HEK293 (cell line): Measurements from ENCODE around the gene MAN1B1.

Experiments used
- CTCF ChIA-PET: fragments of 350-600 bp; formaldehyde crosslinking; extraction: SDS; loops from one replicate; lab custom pipeline; 2021; ENCODE audit warnings: antibody characterized with exemption; lab: Yijun Ruan, JAX
- POLR2A ChIA-PET: fragments of 300-600 bp; formaldehyde crosslinking; extraction: SDS; loops from one replicate; lab custom pipeline; 2020; ENCODE audit warnings: antibody characterized with exemption, inconsistent platforms; lab: Yijun Ruan, JAX
- H3K27ac ChIP-seq: fragments of 200-500 bp; sonication (Bioruptor generic); 2 replicates; pipeline ENCODE4 v1.5.1; 2014; ENCODE audit warnings: low read depth, low read length, control low read depth, inconsistent platforms; ENCODE audit errors: extremely low read depth
- H3K36me3 ChIP-seq, 2 experiments: fragments of 200-500 bp in 1 of 2; sonication (Bioruptor generic) in 1 of 2; 1 replicate in 1 of 2; 2 replicates in 1 of 2; pipeline ENCODE4 v1.5.1; 2014 to 2017; ENCODE audit warnings: inconsistent platforms in 2 of 2, low read length in 2 of 2; ENCODE audit not compliant: control insufficient read depth in 2 of 2, insufficient read depth in 1 of 2
- H3K4me1 ChIP-seq: fragments of 200-500 bp; sonication (Bioruptor generic); 2 replicates; pipeline ENCODE4 v1.5.1; 2014; ENCODE audit warnings: mild to moderate bottlenecking, low read length, inconsistent platforms; ENCODE audit not compliant: control insufficient read depth, insufficient read depth
- H3K4me3 ChIP-seq: 2 replicates; pipeline ENCODE4 v1.5.1; 2011; ENCODE audit warnings: low read depth, mild to moderate bottlenecking, control low read depth, low read length, moderate library complexity
- H3K9me3 ChIP-seq: fragments of 200-500 bp; sonication (Bioruptor generic); 2 replicates; pipeline ENCODE4 v1.5.1; 2014; ENCODE audit warnings: low read depth, low read length, inconsistent platforms; ENCODE audit not compliant: control insufficient read depth, insufficient read depth
- EGR2 ChIP-seq: fragments of 450-650 bp; formaldehyde crosslinking; IDR thresholded peaks from 2 replicates; pipeline ENCODE4 v1.5.1; 2016; ENCODE audit warnings: low read depth, missing biosample characterization, missing genetic modification characterization
- GLI4 ChIP-seq: fragments of 450-650 bp; formaldehyde crosslinking; IDR thresholded peaks from 2 replicates; pipeline ENCODE4 v1.5.1; 2016; ENCODE audit warnings: missing biosample characterization, missing genetic modification characterization
- GLIS1 ChIP-seq: fragments of 450-650 bp; formaldehyde crosslinking; IDR thresholded peaks from 2 replicates; pipeline ENCODE4 v1.5.1; 2016; ENCODE audit warnings: missing biosample characterization, missing genetic modification characterization
- SALL2 ChIP-seq: fragments of 450-650 bp; formaldehyde crosslinking; IDR thresholded peaks from 2 replicates; pipeline ENCODE4 v1.5.0; 2017; ENCODE audit warnings: missing biosample characterization, mild to moderate bottlenecking, missing genetic modification characterization, borderline replicate concordance
- TRIM28 ChIP-seq: IDR thresholded peaks from 2 replicates; pipeline ENCODE4 v1.6.1; 2011; ENCODE audit warnings: low read length, control low read depth, borderline replicate concordance
- YY1 ChIP-seq: fragments of 450-650 bp; formaldehyde crosslinking; IDR thresholded peaks from 2 replicates; pipeline ENCODE4 v1.5.1; 2018; ENCODE audit warnings: missing biosample characterization, missing genetic modification characterization
- ZNF114 ChIP-seq: fragments of 450-650 bp; formaldehyde crosslinking; IDR thresholded peaks from 2 replicates; pipeline ENCODE4 v1.5.0; 2017; ENCODE audit warnings: missing biosample characterization, missing genetic modification characterization
- ZNF302 ChIP-seq: fragments of 450-650 bp; formaldehyde crosslinking; IDR thresholded peaks from 2 replicates; pipeline ENCODE4 v1.5.1; 2016; ENCODE audit warnings: missing biosample characterization, missing genetic modification characterization, low read depth
- ZNF341 ChIP-seq: fragments of 450-650 bp; formaldehyde crosslinking; IDR thresholded peaks from 2 replicates; pipeline ENCODE4; 2016; ENCODE audit warnings: low read depth, missing biosample characterization, missing genetic modification characterization
- ZNF585B ChIP-seq: fragments of 450-650 bp; formaldehyde crosslinking; IDR thresholded peaks from 2 replicates; pipeline ENCODE4 v1.5.1; 2016; ENCODE audit warnings: missing biosample characterization, missing genetic modification characterization
- ZNF623 ChIP-seq: fragments of 450-650 bp; formaldehyde crosslinking; IDR thresholded peaks from 2 replicates; pipeline ENCODE4 v1.5.1; 2016; ENCODE audit warnings: missing biosample characterization, missing genetic modification characterization
- ZNF626 ChIP-seq: fragments of 450-650 bp; sonication (Bioruptor Pico); formaldehyde crosslinking; IDR thresholded peaks from 2 replicates; pipeline ENCODE4 v1.5.1; 2018; ENCODE audit warnings: missing biosample characterization, missing genetic modification characterization, inconsistent platforms
- ZNF658 ChIP-seq: fragments of 450-650 bp; formaldehyde crosslinking; IDR thresholded peaks from 2 replicates; pipeline ENCODE4; 2016; ENCODE audit warnings: missing biosample characterization, missing genetic modification characterization
- ZNF747 ChIP-seq: fragments of 450-650 bp; formaldehyde crosslinking; IDR thresholded peaks from 2 replicates; pipeline ENCODE4 v1.5.1; 2016; ENCODE audit warnings: missing biosample characterization, missing genetic modification characterization
- ZNF791 ChIP-seq: fragments of 450-650 bp; formaldehyde crosslinking; IDR thresholded peaks from 2 replicates; pipeline ENCODE4 v1.5.1; 2016; ENCODE audit warnings: missing biosample characterization, missing genetic modification characterization
- ZNF837 ChIP-seq: fragments of 450-650 bp; formaldehyde crosslinking; IDR thresholded peaks from 2 replicates; pipeline ENCODE4 v1.5.1; 2016; ENCODE audit warnings: missing biosample characterization, missing genetic modification characterization
- TF ChIP-seq, protein P1 (sequence below): fragments of 450-650 bp; formaldehyde crosslinking; IDR thresholded peaks from 2 replicates; pipeline ENCODE4 v1.5.1; 2016; ENCODE audit warnings: missing biosample characterization, missing genetic modification characterization
- TF ChIP-seq, protein P2 (sequence below): fragments of 450-650 bp; formaldehyde crosslinking; IDR thresholded peaks from 2 replicates; pipeline ENCODE4 v1.5.1; 2016; ENCODE audit warnings: missing biosample characterization, missing genetic modification characterization
- TF ChIP-seq, protein P3 (sequence below): fragments of 450-650 bp; IDR thresholded peaks from 2 replicates; pipeline ENCODE4 v1.5.1; 2018; ENCODE audit warnings: missing biosample characterization, mild to moderate bottlenecking, missing genetic modification characterization
- TF ChIP-seq, protein P4 (sequence below): fragments of 450-650 bp; formaldehyde crosslinking; IDR thresholded peaks from 2 replicates; pipeline ENCODE4 v1.5.1; 2016; ENCODE audit warnings: missing biosample characterization, missing genetic modification characterization, borderline replicate concordance
- TF ChIP-seq, protein P5 (sequence below): fragments of 450-650 bp; formaldehyde crosslinking; IDR thresholded peaks from 2 replicates; pipeline ENCODE4 v1.5.1; 2016; ENCODE audit warnings: missing biosample characterization, missing genetic modification characterization

MAN1B1 gene

DNA sequence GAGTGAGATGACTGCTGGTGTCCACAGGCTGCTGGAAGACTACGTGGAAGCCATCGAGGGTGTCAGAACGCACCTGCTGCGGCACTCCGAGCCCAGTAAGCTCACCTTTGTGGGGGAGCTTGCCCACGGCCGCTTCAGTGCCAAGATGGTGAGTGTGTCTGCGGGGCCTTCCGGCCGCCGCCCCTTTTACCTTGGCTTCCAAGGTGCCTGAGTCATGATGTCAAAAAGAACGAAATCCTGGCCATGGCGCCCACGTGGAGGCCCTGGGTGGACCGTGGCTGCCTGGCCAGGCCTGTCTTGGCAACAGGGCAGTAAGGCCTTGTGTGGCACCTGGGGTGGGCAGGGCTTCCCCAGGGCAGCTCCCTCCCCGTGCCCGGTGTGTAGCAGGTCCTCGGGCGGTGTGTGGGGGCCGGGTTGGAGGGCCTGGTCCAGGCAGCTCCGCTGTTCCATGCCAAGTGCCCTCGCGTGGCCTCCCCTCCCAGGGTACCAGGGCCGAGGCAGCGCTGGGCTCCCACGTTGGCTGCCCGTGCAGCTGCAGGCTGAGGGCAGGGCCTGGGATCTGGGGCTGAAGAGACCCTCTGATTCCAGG lies 20.0 kb downstream of the MAN1B1 start (continued):
- TF ChIP-seq, protein P1, sequence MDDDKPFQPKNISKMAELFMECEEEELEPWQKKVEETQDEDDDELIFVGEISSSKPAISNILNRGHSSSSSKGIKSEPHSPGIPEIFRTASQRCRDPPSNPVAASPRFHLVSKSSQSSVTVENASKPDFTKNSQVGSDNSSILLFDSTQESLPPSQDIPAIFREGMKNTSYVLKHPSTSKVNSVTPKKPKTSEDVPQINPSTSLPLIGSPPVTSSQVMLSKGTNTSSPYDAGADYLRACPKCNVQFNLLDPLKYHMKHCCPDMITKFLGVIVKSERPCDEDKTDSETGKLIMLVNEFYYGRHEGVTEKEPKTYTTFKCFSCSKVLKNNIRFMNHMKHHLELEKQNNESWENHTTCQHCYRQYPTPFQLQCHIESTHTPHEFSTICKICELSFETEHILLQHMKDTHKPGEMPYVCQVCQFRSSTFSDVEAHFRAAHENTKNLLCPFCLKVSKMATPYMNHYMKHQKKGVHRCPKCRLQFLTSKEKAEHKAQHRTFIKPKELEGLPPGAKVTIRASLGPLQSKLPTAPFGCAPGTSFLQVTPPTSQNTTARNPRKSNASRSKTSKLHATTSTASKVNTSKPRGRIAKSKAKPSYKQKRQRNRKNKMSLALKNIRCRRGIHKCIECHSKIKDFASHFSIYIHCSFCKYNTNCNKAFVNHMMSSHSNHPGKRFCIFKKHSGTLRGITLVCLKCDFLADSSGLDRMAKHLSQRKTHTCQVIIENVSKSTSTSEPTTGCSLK (tag by site-specific recombination) = no peak
- TF ChIP-seq ZNF837 (tag by site-specific recombination) = no peak
- TF ChIP-seq, protein P2, sequence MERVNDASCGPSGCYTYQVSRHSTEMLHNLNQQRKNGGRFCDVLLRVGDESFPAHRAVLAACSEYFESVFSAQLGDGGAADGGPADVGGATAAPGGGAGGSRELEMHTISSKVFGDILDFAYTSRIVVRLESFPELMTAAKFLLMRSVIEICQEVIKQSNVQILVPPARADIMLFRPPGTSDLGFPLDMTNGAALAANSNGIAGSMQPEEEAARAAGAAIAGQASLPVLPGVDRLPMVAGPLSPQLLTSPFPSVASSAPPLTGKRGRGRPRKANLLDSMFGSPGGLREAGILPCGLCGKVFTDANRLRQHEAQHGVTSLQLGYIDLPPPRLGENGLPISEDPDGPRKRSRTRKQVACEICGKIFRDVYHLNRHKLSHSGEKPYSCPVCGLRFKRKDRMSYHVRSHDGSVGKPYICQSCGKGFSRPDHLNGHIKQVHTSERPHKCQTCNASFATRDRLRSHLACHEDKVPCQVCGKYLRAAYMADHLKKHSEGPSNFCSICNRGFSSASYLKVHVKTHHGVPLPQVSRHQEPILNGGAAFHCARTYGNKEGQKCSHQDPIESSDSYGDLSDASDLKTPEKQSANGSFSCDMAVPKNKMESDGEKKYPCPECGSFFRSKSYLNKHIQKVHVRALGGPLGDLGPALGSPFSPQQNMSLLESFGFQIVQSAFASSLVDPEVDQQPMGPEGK (tag by site-specific recombination) = no peak

DNA sequence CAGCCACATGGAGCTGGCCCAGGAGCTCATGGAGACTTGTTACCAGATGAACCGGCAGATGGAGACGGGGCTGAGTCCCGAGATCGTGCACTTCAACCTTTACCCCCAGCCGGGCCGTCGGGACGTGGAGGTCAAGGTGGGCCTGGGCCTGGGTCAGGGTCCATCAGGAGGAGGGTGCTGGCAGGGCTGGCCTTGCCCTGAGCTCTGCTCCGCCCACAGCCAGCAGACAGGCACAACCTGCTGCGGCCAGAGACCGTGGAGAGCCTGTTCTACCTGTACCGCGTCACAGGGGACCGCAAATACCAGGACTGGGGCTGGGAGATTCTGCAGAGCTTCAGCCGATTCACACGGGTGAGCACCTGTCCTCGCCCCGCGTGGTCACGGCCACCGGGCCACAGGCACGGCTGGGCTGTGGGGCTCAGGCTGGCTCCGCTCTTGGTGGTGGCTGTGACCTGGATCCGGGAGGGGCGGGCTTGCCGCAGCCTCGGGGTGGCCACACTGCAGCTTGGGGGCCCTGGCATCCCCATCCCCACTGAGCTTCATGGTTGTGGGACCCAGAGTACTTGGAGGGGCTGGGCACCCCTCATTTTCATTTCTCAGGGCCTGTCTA lies 20.6 kb downstream of the MAN1B1 start:
- no peaks in the 10 kb centered on the region for H3K4me1 ChIP-seq
- POLR2A ChIA-PET = interaction anchor here (1.2 to 1.6 kb wide), 2 partner anchors 21 to 133 kb away, joined by 3 to 4 read pairs; partner anchors contain the start of genes MAN1B1 and TUBB4B
- CTCF ChIA-PET = interaction anchor here (0.6 to 1.5 kb wide), 2 partner anchors 12 to 129 kb away, joined by 3 to 5 read pairs; no protein-coding TSS in a partner anchor

More for the DNA sequence above, 20.6 kb downstream of the MAN1B1 start:
- Histone ChIP-seq H3K9me3 (no peaks in the 10 kb centered on the region), H3K27ac (no peak overlapping the region), H3K4me3 (no peak overlapping the region), H3K36me3 (peaks cover 0 to 72% of the 10 kb centered on the region in 2 experiments; a peak in 1 of 3 replicates)
- TF ChIP-seq ZNF623 (tag by site-specific recombination) (no peak), ZNF747 (no peak), ZNF626 (no peak), GLIS1 (tag by site-specific recombination) (no peak), ZNF658 (tag by site-specific recombination) (no peak), SALL2 (tag by site-specific recombination) (no peak), GLI4 (no peak), ZNF791 (tag by site-specific recombination) (no peak), ZNF302 (tag by site-specific recombination) (no peak), YY1 (no peak), ZNF341 (tag by site-specific recombination) (no peak), ZNF114 (tag by site-specific recombination) (no peak), ZNF585B (tag by site-specific recombination) (no peak), TRIM28 (no peak), EGR2 (tag by site-specific recombination) (no peak)
- TF ChIP-seq, protein P3, sequence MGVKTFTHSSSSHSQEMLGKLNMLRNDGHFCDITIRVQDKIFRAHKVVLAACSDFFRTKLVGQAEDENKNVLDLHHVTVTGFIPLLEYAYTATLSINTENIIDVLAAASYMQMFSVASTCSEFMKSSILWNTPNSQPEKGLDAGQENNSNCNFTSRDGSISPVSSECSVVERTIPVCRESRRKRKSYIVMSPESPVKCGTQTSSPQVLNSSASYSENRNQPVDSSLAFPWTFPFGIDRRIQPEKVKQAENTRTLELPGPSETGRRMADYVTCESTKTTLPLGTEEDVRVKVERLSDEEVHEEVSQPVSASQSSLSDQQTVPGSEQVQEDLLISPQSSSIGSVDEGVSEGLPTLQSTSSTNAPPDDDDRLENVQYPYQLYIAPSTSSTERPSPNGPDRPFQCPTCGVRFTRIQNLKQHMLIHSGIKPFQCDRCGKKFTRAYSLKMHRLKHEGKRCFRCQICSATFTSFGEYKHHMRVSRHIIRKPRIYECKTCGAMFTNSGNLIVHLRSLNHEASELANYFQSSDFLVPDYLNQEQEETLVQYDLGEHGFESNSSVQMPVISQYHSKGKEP (tag by site-specific recombination) = no peak
- TF ChIP-seq, protein P4, sequence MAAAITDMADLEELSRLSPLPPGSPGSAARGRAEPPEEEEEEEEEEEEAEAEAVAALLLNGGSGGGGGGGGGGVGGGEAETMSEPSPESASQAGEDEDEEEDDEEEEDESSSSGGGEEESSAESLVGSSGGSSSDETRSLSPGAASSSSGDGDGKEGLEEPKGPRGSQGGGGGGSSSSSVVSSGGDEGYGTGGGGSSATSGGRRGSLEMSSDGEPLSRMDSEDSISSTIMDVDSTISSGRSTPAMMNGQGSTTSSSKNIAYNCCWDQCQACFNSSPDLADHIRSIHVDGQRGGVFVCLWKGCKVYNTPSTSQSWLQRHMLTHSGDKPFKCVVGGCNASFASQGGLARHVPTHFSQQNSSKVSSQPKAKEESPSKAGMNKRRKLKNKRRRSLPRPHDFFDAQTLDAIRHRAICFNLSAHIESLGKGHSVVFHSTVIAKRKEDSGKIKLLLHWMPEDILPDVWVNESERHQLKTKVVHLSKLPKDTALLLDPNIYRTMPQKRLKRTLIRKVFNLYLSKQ = no peak
- TF ChIP-seq, protein P5, sequence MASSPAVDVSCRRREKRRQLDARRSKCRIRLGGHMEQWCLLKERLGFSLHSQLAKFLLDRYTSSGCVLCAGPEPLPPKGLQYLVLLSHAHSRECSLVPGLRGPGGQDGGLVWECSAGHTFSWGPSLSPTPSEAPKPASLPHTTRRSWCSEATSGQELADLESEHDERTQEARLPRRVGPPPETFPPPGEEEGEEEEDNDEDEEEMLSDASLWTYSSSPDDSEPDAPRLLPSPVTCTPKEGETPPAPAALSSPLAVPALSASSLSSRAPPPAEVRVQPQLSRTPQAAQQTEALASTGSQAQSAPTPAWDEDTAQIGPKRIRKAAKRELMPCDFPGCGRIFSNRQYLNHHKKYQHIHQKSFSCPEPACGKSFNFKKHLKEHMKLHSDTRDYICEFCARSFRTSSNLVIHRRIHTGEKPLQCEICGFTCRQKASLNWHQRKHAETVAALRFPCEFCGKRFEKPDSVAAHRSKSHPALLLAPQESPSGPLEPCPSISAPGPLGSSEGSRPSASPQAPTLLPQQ (tag by site-specific recombination) = no peak
